Spinal cord (tissue), 10 donors: ENCODE data around the gene RCAN1. TPM values are rescaled to one million over a fixed set of nuclear protein-coding genes. Genes with fewer than 3 reads are reported as not detected.
"Not testable (repeated sequence)": the region's sequence is repeated elsewhere in the genome, so short reads cannot be mapped to it uniquely, and the experiment has no call there.

Source experiments
- DNase-seq, 6 donors: peaks; one replicate each; pipeline versions ENCODE4 v3.0.0 to v3.0.0-alpha.2; 2013 to 2015; ENCODE audit warnings: low spot score in 6 of 6, low read depth in 4 of 6
- H3K27ac ChIP-seq: one replicate; pipeline ENCODE4 v1.5.1; 2013; ENCODE audit warnings: low read depth, low read length, control low read depth
- H3K27me3 ChIP-seq: one replicate; pipeline ENCODE4 v1.6.1; 2013; ENCODE audit warnings: low read length; ENCODE audit not compliant: control insufficient read depth, insufficient read depth
- H3K36me3 ChIP-seq: one replicate; pipeline ENCODE4 v1.6.1; 2013; ENCODE audit warnings: low read length; ENCODE audit not compliant: control insufficient read depth, insufficient read depth
- H3K4me1 ChIP-seq: one replicate; pipeline ENCODE4 v1.6.1; 2013; ENCODE audit warnings: low read length; ENCODE audit not compliant: control insufficient read depth, insufficient read depth
- H3K4me3 ChIP-seq: one replicate; pipeline ENCODE4 v1.5.1; 2013; ENCODE audit warnings: low read depth, low read length, control low read depth
- H3K9me3 ChIP-seq: one replicate; pipeline ENCODE4 v1.6.1; 2013; ENCODE audit warnings: low read length; ENCODE audit not compliant: control insufficient read depth, insufficient read depth
- WGBS: methylation state at CpG from one replicate; pipeline ENCODE4 v1.1.5; 2013; ENCODE audit warnings: missing lambda C conversion rate; ENCODE audit not compliant: insufficient coverage; 5-methylcytosine and 5-hydroxymethylcytosine counted together
- polyA plus RNA-seq, 2 donors: library from polyadenylated mRNA; unstranded; fragments of 120-200 nt; gene quantifications; one replicate each; pipeline ENCODE4 v1.2.1, GENCODE V29; 2013; ENCODE audit not compliant: insufficient read length in 2 of 2
- total RNA-seq, 2 donors: library from RNA; depleted of rRNA in 1 of 2; stranded (reverse); fragments of 120-200 nt in 1 of 2; fragments of >200 nt in 1 of 2; gene quantifications; one replicate each; pipeline versions ENCODE4 v1.2.3 to v1.2.4, GENCODE V29; 2013 to 2014
- donor health status: healthy.

RCAN1 gene
- total and polyA plus RNA-seq, 4 donors: 42.4 to 107 (median 91.0) TPM

- 63% methylated on average over 4 of the region's 7 CpGs for WGBS
- H3K4me3 ChIP-seq: no peak overlapping the region
- H3K9me3 ChIP-seq: no peaks in the 10 kb centered on the region
- no peaks in the 10 kb centered on the region for H3K27me3 ChIP-seq
- no peak overlapping the region for H3K27ac ChIP-seq
- H3K4me1 ChIP-seq: peaks cover 3% of the 10 kb centered on the region
- H3K36me3 ChIP-seq: peaks cover 3% of the 10 kb centered on the region
- no peak for DNase-seq
These were observed 53.1 kb downstream of the RCAN1 start for GRCh38 chr21:34561806-34562205.

GRCh38 chr21:34560609-34561008, 54.3 kb downstream of the RCAN1 start:
- DNase-seq: no peak
- H3K4me1 ChIP-seq: peaks cover 3% of the 10 kb centered on the region
- H3K27ac ChIP-seq: no peak overlapping the region
- no CpG with 5 or more reads among the region's 1 CpG for WGBS
- H3K4me3 ChIP-seq: no peak overlapping the region
- H3K27me3 ChIP-seq: no peaks in the 10 kb centered on the region
- H3K9me3 ChIP-seq: no peaks in the 10 kb centered on the region
- H3K36me3 ChIP-seq: no peaks in the 10 kb centered on the region

- H3K9me3 ChIP-seq: no peaks in the 10 kb centered on the region
- WGBS: 87% methylated on average over 4 of the region's 5 CpGs
- H3K4me1 ChIP-seq: peaks cover 3% of the 10 kb centered on the region
- no peak overlapping the region for H3K4me3 ChIP-seq
- H3K27ac ChIP-seq: peak overlapping the region; percentile 74
- H3K27me3 ChIP-seq: no peaks in the 10 kb centered on the region
- no peak for DNase-seq
- no peaks in the 10 kb centered on the region for H3K36me3 ChIP-seq
These were observed 54.9 kb downstream of the RCAN1 start for GRCh38 chr21:34560021-34560420.

GRCh38 chr21:34559089-34559631, 55.8 kb downstream of the RCAN1 start:
- 53% methylated on average over 3 of the region's 6 CpGs for WGBS
- Histone ChIP-seq H3K4me3 (no peak overlapping the region), H3K9me3 (peaks cover 2% of the 10 kb centered on the region), H3K36me3 (no peaks in the 10 kb centered on the region), H3K27me3 (no peaks in the 10 kb centered on the region), H3K4me1 (peaks cover 3% of the 10 kb centered on the region), H3K27ac (peak overlapping the region; percentile 88)
- DNase-seq: peak in 1 of 6 donors; percentile 38

- H3K36me3 ChIP-seq: no peaks in the 10 kb centered on the region
- no peak for DNase-seq
- H3K9me3 ChIP-seq: peaks cover 2% of the 10 kb centered on the region
- no peak overlapping the region for H3K4me3 ChIP-seq
- peaks cover 3% of the 10 kb centered on the region for H3K4me1 ChIP-seq
- peak overlapping the region; percentile 88 for H3K27ac ChIP-seq
- H3K27me3 ChIP-seq: no peaks in the 10 kb centered on the region
- 100% methylated on average over 2 of the region's 5 CpGs for WGBS
These were observed 56.7 kb downstream of the RCAN1 start for GRCh38 chr21:34558166-34558565.

- Histone ChIP-seq H3K4me1 (peaks cover 3% of the 10 kb centered on the region), H3K4me3 (no peak overlapping the region), H3K36me3 (no peaks in the 10 kb centered on the region), H3K27me3 (no peaks in the 10 kb centered on the region), H3K27ac (no peak overlapping the region), H3K9me3 (peaks cover 2% of the 10 kb centered on the region)
- WGBS: 100% methylated on average over 2 of the region's 5 CpGs
- DNase-seq: no peak
These were observed 57.7 kb downstream of the RCAN1 start for GRCh38 chr21:34557261-34557660.

GRCh38 chr21:34554670-34555069, 60.2 kb downstream of the RCAN1 start:
- WGBS: no CpG with 5 or more reads among the region's 2 CpGs
- not testable (repeated sequence) for H3K27me3 ChIP-seq, H3K36me3 ChIP-seq, H3K9me3 ChIP-seq, DNase-seq, H3K27ac ChIP-seq, H3K4me1 ChIP-seq, H3K4me3 ChIP-seq

GRCh38 chr21:34554227-34554626, 60.7 kb downstream of the RCAN1 start:
- 100% methylated on average over 1 of the region's 4 CpGs for WGBS
- Histone ChIP-seq H3K4me3 (no peak overlapping the region), H3K27ac (no peak overlapping the region), H3K36me3 (no peaks in the 10 kb centered on the region), H3K4me1 (peaks cover 3% of the 10 kb centered on the region), H3K27me3 (no peaks in the 10 kb centered on the region), H3K9me3 (peaks cover 2% of the 10 kb centered on the region)
- DNase-seq: no peak

- Histone ChIP-seq H3K27ac (no peak overlapping the region), H3K36me3 (no peaks in the 10 kb centered on the region), H3K4me1 (peaks cover 3% of the 10 kb centered on the region), H3K9me3 (peaks cover 2% of the 10 kb centered on the region), H3K27me3 (no peaks in the 10 kb centered on the region), H3K4me3 (no peak overlapping the region)
- 78% methylated on average over 3 of the region's 9 CpGs for WGBS
- DNase-seq: no peak
These were observed 61.6 kb downstream of the RCAN1 start for GRCh38 chr21:34553151-34553952.
